ENCODE data around the gene FOXL1. TPM values are rescaled to one million over a fixed set of nuclear protein-coding genes. Genes with fewer than 3 reads are reported as not detected.

FOXL1 gene
- polyA plus RNA-seq, 3 donors: not detected

DNA sequence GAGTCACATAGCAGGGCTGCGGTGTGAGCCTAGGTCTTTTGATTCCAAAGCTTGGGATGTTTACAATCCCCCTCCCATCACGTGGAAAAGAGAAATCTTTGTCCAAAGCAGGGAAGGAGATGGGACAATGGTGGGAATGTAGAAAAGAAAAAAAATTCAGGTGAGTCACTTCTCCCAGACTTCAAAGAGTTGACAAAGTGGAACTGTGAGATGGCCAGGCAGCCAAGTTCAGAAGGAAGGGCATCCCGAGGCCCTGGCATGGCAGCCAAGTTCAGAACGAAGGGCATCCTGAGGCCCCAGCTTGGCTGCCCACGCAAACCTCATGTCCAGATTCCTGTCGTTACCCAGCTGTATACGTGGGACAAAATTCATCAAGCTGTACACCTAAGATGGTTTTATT, 47.5 kb downstream of the FOXL1 start:
- H3K9me3 Mint-ChIP-seq: peaks cover 0 to 2% (median 0%) of the 10 kb centered on the region in 7 donors
- TF ChIP-seq, protein P1, sequence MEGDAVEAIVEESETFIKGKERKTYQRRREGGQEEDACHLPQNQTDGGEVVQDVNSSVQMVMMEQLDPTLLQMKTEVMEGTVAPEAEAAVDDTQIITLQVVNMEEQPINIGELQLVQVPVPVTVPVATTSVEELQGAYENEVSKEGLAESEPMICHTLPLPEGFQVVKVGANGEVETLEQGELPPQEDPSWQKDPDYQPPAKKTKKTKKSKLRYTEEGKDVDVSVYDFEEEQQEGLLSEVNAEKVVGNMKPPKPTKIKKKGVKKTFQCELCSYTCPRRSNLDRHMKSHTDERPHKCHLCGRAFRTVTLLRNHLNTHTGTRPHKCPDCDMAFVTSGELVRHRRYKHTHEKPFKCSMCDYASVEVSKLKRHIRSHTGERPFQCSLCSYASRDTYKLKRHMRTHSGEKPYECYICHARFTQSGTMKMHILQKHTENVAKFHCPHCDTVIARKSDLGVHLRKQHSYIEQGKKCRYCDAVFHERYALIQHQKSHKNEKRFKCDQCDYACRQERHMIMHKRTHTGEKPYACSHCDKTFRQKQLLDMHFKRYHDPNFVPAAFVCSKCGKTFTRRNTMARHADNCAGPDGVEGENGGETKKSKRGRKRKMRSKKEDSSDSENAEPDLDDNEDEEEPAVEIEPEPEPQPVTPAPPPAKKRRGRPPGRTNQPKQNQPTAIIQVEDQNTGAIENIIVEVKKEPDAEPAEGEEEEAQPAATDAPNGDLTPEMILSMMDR (IDR thresholded peaks at IDR 0.05): no peak
- Histone ChIP-seq H3K27ac (ENCODE audit: low read depth in 1 of 2, low read length in 2 of 2) (no peak overlapping the region), H3K4me1 (ENCODE audit: control insufficient read depth in 1 of 2, insufficient read depth in 2 of 2, low read length in 2 of 2) (no peaks in the 10 kb centered on the region), H3K36me3 (replicated peaks in 1 of 2; ENCODE audit: control insufficient read depth in 1 of 2, insufficient read depth in 2 of 2, low read length in 2 of 2) (no peaks in the 10 kb centered on the region), H3K27me3 (ENCODE audit: control insufficient read depth in 2 of 2, insufficient read depth in 2 of 2, low read length in 2 of 2) (no peaks in the 10 kb centered on the region), H4K20me1 (ENCODE audit: insufficient read depth, low read length) (no peaks in the 10 kb centered on the region), H3K4me3 (replicated peaks in 1 of 3; ENCODE audit: low read depth in 2 of 3, low read length in 3 of 3) (no peak overlapping the region), H3K9me3 (replicated peaks in 1 of 2; ENCODE audit: control insufficient read depth in 1 of 2, insufficient read depth in 1 of 2, low read length in 2 of 2) (no peaks in the 10 kb centered on the region), H3K9ac (ENCODE audit: insufficient read depth, low read length, poor library complexity, severe bottlenecking) (no peak overlapping the region), H3K4me2 (replicated peaks; ENCODE audit: extremely low read depth, low read length, poor library complexity, severe bottlenecking) (no peak overlapping the region), H3K79me2 (ENCODE audit: insufficient read depth, low read length) (no peaks in the 10 kb centered on the region), H2AFZ (ENCODE audit: insufficient read depth, low read depth, low read length, poor library complexity, severe bottlenecking) (no peak overlapping the region)
- intact Hi-C loops (cut with micrococcal nuclease): no loop called here
- WGBS (ENCODE audit: insufficient coverage): 83% methylated on average over 2 of the region's 7 CpGs
- peaks cover 1 to 10% (median 5%) of the 10 kb centered on the region in 3 donors for H3K27me3 Mint-ChIP-seq (ENCODE audit: low read depth in 3 of 3)
- no peaks in the 10 kb centered on the region for H3K36me3 Mint-ChIP-seq
- DNase-seq: no peak
- H3K4me1 Mint-ChIP-seq: no peaks in the 10 kb centered on the region
- no peak overlapping the region for H3K27ac Mint-ChIP-seq
- H3K4me3 Mint-ChIP-seq: no peak overlapping the region

DNA sequence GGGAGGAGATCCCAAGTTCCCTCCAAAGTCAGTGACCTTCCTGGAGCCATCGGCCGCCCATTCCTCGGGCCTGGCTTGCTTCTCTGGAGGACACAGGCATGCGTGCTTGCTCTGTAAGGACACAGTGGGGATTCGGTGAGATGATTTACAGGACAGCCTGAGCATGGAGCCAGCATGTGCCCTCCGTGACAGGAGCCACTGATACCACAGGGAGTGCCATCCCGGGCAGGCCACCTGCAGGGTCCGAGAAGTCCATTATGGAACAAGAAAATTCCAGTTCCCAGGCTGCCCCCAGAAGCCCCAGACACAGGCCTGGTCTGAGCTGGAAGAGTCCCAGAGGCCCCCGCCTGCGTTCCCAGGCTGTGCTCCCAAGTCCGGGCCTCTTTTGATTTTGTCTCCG, 47.9 kb downstream of the FOXL1 start:
- intact Hi-C loops (cut with micrococcal nuclease): no loop called here
- Mint-ChIP-seq H3K36me3 (no peaks in the 10 kb centered on the region), H3K4me1 (no peaks in the 10 kb centered on the region), H3K27me3 (ENCODE audit: low read depth in 3 of 3) (peaks cover 2 to 11% (median 5%) of the 10 kb centered on the region in 3 donors), H3K4me3 (no peak overlapping the region), H3K27ac (no peak overlapping the region), H3K9me3 (peaks cover 0 to 2% (median 0%) of the 10 kb centered on the region in 7 donors)
- TF ChIP-seq, protein P1 (IDR thresholded peaks at IDR 0.05): no peak
- no peaks in the 10 kb centered on the region for H3K9me3 ChIP-seq (replicated peaks in 1 of 2; ENCODE audit: control insufficient read depth in 1 of 2, insufficient read depth in 1 of 2, low read length in 2 of 2)
- no peak overlapping the region for H3K27ac ChIP-seq (ENCODE audit: low read depth in 1 of 2, low read length in 2 of 2)
- H3K4me3 ChIP-seq (replicated peaks in 1 of 3; ENCODE audit: low read depth in 2 of 3, low read length in 3 of 3): no peak overlapping the region
- H3K4me1 ChIP-seq (ENCODE audit: control insufficient read depth in 1 of 2, insufficient read depth in 2 of 2, low read length in 2 of 2): no peaks in the 10 kb centered on the region
- H3K27me3 ChIP-seq (ENCODE audit: control insufficient read depth in 2 of 2, insufficient read depth in 2 of 2, low read length in 2 of 2): no peaks in the 10 kb centered on the region
- 92% methylated on average over 12 of the region's 12 CpGs for WGBS (ENCODE audit: insufficient coverage)
- H3K36me3 ChIP-seq (replicated peaks in 1 of 2; ENCODE audit: control insufficient read depth in 1 of 2, insufficient read depth in 2 of 2, low read length in 2 of 2): no peaks in the 10 kb centered on the region
- H3K79me2 ChIP-seq (ENCODE audit: insufficient read depth, low read length): no peaks in the 10 kb centered on the region
- H3K9ac ChIP-seq (ENCODE audit: insufficient read depth, low read length, poor library complexity, severe bottlenecking): no peak overlapping the region
- no peak overlapping the region for H2AFZ ChIP-seq (ENCODE audit: insufficient read depth, low read depth, low read length, poor library complexity, severe bottlenecking)
- DNase-seq: no peak
- H3K4me2 ChIP-seq (replicated peaks; ENCODE audit: extremely low read depth, low read length, poor library complexity, severe bottlenecking): no peak overlapping the region
- no peaks in the 10 kb centered on the region for H4K20me1 ChIP-seq (ENCODE audit: insufficient read depth, low read length)

All from CD14-positive monocyte (primary cell).